Panc1 (cell line): ENCODE measurements around the gene PUSL1.

ENCODE experiments used
- POLR2AphosphoS5 ChIP-seq: IDR thresholded peaks from 2 replicates; pipeline ENCODE4 v1.6.1; 2012; ENCODE audit warnings: mild to moderate bottlenecking, low read depth, low read length, moderate library complexity
- SIN3A ChIP-seq: IDR thresholded peaks from 2 replicates; pipeline ENCODE4 v1.6.1; 2012; ENCODE audit warnings: low read depth, mild to moderate bottlenecking, low read length, moderate library complexity, borderline replicate concordance; ENCODE audit not compliant: insufficient read depth
- TCF7L2 ChIP-seq: IDR thresholded peaks from 2 replicates; pipeline ENCODE4 v1.6.1; 2011; ENCODE audit warnings: mild to moderate bottlenecking, low read depth, low read length, inconsistent platforms
- TF ChIP-seq, protein P1 (sequence below): fragments of 450-650 bp; IDR thresholded peaks from 2 replicates; pipeline ENCODE4 v1.5.1; 2017; ENCODE audit warnings: mild to moderate bottlenecking
- TF ChIP-seq, protein P2 (sequence below), 2 experiments: IDR thresholded peaks; 2 replicates each; pipeline ENCODE4 v1.6.1; 2011 to 2012; ENCODE audit warnings: low read depth in 2 of 2, control low read depth in 1 of 2, low read length in 1 of 2, mild to moderate bottlenecking in 1 of 2, moderate library complexity in 1 of 2; ENCODE audit not compliant: insufficient read depth in 1 of 2

DNA sequence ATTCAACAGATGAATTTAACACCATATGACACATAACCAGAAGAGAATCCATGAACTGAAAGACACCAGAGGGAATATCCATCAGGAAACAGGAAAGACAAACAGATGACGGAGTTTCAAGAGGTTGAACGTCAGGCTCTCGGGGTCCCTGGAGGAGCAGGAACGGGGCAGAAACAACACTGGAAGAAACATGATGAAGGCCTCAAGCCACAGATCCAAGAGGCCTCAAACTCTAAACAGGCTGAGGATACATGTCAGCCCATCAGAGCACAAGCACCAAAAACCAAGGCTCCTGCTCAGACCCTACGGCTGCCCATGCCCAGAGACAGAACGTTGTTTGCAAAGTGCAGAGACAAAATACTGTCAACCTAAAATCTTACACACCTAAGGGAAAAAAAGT lies 9.0 kb downstream of the PUSL1 start:
- TF ChIP-seq, protein P1, sequence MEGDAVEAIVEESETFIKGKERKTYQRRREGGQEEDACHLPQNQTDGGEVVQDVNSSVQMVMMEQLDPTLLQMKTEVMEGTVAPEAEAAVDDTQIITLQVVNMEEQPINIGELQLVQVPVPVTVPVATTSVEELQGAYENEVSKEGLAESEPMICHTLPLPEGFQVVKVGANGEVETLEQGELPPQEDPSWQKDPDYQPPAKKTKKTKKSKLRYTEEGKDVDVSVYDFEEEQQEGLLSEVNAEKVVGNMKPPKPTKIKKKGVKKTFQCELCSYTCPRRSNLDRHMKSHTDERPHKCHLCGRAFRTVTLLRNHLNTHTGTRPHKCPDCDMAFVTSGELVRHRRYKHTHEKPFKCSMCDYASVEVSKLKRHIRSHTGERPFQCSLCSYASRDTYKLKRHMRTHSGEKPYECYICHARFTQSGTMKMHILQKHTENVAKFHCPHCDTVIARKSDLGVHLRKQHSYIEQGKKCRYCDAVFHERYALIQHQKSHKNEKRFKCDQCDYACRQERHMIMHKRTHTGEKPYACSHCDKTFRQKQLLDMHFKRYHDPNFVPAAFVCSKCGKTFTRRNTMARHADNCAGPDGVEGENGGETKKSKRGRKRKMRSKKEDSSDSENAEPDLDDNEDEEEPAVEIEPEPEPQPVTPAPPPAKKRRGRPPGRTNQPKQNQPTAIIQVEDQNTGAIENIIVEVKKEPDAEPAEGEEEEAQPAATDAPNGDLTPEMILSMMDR: no peak
- TF ChIP-seq POLR2AphosphoS5: no peak
- TF ChIP-seq, protein P2, sequence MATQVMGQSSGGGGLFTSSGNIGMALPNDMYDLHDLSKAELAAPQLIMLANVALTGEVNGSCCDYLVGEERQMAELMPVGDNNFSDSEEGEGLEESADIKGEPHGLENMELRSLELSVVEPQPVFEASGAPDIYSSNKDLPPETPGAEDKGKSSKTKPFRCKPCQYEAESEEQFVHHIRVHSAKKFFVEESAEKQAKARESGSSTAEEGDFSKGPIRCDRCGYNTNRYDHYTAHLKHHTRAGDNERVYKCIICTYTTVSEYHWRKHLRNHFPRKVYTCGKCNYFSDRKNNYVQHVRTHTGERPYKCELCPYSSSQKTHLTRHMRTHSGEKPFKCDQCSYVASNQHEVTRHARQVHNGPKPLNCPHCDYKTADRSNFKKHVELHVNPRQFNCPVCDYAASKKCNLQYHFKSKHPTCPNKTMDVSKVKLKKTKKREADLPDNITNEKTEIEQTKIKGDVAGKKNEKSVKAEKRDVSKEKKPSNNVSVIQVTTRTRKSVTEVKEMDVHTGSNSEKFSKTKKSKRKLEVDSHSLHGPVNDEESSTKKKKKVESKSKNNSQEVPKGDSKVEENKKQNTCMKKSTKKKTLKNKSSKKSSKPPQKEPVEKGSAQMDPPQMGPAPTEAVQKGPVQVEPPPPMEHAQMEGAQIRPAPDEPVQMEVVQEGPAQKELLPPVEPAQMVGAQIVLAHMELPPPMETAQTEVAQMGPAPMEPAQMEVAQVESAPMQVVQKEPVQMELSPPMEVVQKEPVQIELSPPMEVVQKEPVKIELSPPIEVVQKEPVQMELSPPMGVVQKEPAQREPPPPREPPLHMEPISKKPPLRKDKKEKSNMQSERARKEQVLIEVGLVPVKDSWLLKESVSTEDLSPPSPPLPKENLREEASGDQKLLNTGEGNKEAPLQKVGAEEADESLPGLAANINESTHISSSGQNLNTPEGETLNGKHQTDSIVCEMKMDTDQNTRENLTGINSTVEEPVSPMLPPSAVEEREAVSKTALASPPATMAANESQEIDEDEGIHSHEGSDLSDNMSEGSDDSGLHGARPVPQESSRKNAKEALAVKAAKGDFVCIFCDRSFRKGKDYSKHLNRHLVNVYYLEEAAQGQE (IDR thresholded peaks at IDR 0.05; ENCODE audit: insufficient read depth in 1 of 2, low read depth in 2 of 2, low read length in 1 of 2): no peak
- no peak for TF ChIP-seq TCF7L2
- TF ChIP-seq SIN3A: no peak
